Mononuclear cell (primary cell): ENCODE measurements around the gene PSMA7. TPM values are rescaled to one million over a fixed set of nuclear protein-coding genes. Genes with fewer than 3 reads are reported as not detected.

Experiments used
- H3K27me3 ChIP-seq: 2 replicates; pipeline ENCODE4 v1.6.0; 2011; ENCODE audit warnings: low read length, control low read depth; ENCODE audit not compliant: insufficient read depth
- H3K4me1 ChIP-seq: 2 replicates; pipeline ENCODE4 v1.5.1; 2011; ENCODE audit warnings: mild to moderate bottlenecking, low read length, control low read depth; ENCODE audit not compliant: insufficient read depth
- H3K4me3 ChIP-seq: 2 replicates; pipeline ENCODE4 v1.5.1; 2011; ENCODE audit warnings: mild to moderate bottlenecking, low read length, moderate library complexity
- H3K9me3 ChIP-seq: 2 replicates; pipeline ENCODE4 v1.5.1; 2011; ENCODE audit warnings: low read depth, mild to moderate bottlenecking, control low read depth, low read length
- total RNA-seq: library from RNA; depleted of rRNA; stranded (reverse); fragments of >200 nt; gene quantifications from one replicate; pipeline ENCODE4 v1.2.3, GENCODE V29; 2012

Gene PSMA7
- total RNA-seq, 1 donor = 118 TPM

DNA sequence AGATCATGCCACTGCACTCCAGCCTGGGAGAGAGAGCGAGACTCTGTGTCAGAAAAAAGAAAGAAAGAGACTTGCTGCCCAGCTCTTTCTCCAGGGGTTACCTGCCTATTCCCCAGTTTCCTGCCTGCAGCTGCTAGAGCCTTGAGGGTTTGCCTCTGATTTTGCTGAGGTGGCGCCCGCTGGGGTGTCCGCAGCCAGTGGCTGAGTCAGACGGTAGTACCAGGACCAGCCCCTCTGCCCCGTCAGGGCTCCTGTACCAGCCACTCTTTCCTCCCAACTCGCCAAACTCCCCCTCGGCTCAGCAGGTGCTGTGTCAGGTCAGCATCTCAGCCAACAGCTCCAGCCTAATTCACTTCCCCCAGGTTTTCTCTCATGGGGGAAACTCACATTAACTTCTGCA, 28.3 kb downstream of the PSMA7 start:
- Histone ChIP-seq H3K9me3 (no peaks in the 10 kb centered on the region), H3K4me1 (peaks cover 16% of the 10 kb centered on the region), H3K27me3 (no peaks in the 10 kb centered on the region), H3K4me3 (no peak overlapping the region)

- peaks cover 8% of the 10 kb centered on the region for H3K4me1 ChIP-seq
- no peak overlapping the region for H3K4me3 ChIP-seq
- H3K27me3 ChIP-seq = no peaks in the 10 kb centered on the region
- peaks cover 10% of the 10 kb centered on the region for H3K9me3 ChIP-seq
Observed at GRCh38 chr20:62112368-62112767, 30.8 kb downstream of the PSMA7 start.

DNA sequence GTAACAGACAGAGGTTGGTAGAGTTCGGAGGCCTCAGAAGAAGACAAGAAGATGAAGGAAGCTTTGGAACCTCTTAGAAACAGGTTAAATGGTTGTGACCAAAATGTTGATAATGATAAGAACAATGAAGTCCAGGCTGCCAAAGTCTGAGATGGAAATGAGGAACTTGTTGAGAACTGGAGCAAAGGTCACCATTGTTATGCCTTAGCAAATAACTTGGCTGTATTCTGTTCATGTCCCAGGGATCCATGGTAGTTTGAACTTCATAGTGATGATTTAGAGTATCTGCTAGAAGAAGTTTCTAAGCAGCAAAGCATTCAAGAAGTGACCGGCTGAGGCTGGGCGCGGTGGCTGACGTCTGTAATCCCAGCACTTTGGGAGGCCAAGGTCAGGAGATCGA, 32.0 kb downstream of the PSMA7 start:
- no peaks in the 10 kb centered on the region for H3K4me1 ChIP-seq
- H3K9me3 ChIP-seq = peaks cover 10% of the 10 kb centered on the region
- no peak overlapping the region for H3K4me3 ChIP-seq
- no peaks in the 10 kb centered on the region for H3K27me3 ChIP-seq

GRCh38 chr20:62105592-62105991, 37.6 kb downstream of the PSMA7 start:
- Histone ChIP-seq H3K4me1 (no peaks in the 10 kb centered on the region), H3K27me3 (no peaks in the 10 kb centered on the region), H3K9me3 (peaks cover 10% of the 10 kb centered on the region), H3K4me3 (no peak overlapping the region)

DNA sequence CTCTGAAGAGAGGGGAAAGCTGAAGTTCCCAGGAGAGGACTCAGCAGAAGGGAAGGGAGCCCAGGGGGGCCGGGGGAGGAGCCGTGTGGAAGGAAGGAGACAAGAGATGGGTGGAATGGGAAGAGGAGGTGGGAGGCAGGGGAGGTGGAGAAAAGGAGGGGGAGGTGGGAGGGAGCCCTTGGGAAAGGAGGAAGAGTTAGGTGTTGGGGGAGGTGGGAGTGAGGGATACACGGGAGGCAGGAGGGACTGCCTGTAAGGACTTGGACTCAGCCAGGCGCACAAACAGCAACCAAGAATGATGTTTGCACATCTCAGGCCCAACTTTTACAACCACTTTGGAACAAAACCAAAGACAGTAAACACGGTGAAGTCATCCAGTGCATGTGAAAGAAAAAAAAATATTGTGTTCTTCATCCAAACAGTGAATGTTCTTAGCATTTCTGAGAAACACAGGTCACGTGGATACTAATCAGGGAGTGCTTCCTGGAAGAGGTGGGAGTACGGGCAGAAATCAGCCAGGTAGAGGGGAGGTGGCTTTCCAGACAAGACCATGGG, 38.3 kb downstream of the PSMA7 start:
- Histone ChIP-seq H3K9me3 (peaks cover 10% of the 10 kb centered on the region), H3K4me1 (no peaks in the 10 kb centered on the region), H3K4me3 (no peak overlapping the region), H3K27me3 (no peaks in the 10 kb centered on the region)

DNA sequence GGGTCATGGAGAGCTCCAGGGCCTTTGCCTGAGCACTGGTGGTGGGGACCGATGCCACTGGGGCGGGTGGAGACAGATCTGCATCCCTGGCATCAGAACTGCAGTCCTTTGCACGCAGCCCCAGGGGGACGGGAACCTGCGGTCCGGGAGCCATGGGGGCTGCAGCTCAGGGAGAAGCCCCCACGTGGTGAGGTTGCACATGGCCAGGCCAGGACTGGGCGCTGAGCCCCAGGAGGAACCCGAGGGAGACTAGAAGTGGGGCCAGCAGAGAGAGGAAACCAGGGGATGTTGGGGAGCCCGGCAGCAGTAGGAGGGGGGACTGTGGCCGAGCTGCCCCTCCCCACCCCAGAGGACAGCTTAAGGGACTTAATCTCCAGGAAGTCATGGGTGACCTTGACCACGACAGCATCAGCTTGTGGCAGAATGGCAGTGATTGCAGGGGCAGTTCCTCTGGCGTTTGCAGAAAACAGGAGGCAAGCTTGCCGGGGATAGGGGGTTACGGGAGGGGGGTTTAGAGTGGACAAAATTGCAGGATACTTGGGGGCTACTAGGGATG, 38.9 kb downstream of the PSMA7 start:
- Histone ChIP-seq H3K9me3 (peaks cover 7% of the 10 kb centered on the region), H3K27me3 (no peaks in the 10 kb centered on the region), H3K4me3 (no peak overlapping the region), H3K4me1 (no peaks in the 10 kb centered on the region)

- H3K4me3 ChIP-seq = no peak overlapping the region
- peaks cover under 1% of the 10 kb centered on the region for H3K9me3 ChIP-seq
- no peaks in the 10 kb centered on the region for H3K4me1 ChIP-seq
- no peaks in the 10 kb centered on the region for H3K27me3 ChIP-seq
Observed at GRCh38 chr20:62103508-62104233, 39.5 kb downstream of the PSMA7 start.

DNA sequence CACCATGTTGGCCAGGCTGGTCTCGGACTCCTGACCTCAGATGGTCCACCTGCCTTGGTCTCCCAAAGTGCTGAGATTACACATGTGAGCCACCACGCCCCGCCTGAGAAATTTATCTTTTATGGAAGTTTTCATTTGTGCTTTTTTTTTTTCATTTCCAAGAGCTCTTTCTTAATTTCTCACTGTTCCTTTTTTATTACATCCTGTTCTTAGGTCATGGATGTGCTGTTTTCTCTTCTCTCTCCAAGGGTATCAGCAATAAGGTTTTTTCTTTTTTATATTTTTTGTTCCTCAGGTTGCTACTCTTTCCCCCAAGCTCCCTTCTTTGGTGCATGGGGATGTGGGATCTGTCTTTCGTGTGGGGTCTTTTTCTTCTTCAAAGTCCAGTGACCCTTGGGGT, 42.1 kb downstream of the PSMA7 start:
- Histone ChIP-seq H3K27me3 (no peaks in the 10 kb centered on the region), H3K4me1 (no peaks in the 10 kb centered on the region), H3K9me3 (no peaks in the 10 kb centered on the region), H3K4me3 (no peak overlapping the region)

DNA sequence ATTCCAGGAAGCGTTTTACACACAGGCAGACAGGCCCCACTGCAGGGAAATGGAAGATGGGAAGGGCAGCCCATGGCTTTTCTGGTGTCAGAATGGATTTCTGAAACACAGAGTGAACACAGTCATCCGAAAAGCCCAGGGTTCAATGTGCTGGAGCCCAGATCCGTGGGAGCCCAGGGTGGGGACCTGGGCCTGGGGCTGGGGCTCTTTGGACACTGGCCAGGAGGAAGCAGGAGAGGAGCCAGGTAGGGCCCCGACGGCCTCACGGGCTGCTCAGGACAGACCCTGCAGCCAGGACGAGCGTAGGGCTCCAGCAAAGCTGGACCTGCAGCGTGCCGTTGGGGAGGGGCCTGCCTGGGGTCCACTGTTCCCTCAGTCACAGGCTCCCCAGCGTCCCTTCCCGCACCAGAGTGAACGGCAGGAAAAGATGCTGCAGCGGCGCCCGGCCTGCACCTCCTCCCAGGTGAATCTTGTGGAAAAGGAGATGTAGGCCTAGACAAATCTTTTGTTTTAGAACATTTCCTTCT, 45.2 kb downstream of the PSMA7 start:
- H3K4me3 ChIP-seq = no peak overlapping the region
- H3K4me1 ChIP-seq = no peaks in the 10 kb centered on the region
- H3K9me3 ChIP-seq = no peaks in the 10 kb centered on the region
- no peaks in the 10 kb centered on the region for H3K27me3 ChIP-seq

DNA sequence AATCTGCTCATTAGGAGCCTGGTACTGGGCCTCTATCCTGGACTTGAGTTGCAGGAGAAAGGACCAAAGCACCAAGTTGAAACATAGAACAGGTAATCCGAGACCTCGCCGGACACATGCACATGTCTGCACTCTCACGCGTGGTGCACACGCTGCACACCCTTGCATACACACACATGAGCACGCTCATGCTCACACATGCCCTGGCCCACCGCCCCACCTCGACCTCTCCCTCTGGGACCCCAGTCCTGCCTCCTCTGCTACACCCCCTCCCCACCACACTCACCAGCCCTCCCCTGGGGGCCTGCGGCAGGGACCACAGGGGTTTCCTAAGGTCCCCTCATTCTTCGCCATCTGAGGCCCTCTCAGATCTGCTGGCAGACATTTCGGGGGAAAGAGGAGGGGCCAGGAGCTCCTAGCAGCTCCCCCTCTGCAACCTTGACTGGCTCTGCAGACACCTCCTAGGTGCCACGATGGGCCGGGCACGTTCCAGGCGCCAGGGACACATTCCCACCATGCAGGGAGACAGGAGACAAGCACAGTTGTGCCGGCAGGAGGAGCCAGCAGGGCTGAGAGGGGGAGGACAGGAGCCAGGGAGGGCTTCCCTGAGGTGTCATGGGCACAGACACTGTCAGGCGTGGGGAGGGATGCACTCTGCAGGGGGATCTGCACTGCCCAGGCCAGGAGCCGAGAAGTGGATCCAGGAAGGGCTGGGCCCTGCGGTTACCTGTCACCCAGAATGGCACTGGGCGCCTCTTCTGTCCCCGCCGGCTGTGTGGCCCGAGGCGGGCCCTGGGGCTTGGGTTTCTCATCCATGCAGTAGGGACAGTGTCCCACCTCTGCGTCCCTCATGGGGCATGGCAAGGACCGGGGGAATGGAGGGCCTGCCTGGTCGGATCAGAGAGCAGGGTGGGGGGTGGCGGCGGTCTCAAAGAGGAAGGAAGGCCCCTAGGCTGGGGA, 46.5 kb downstream of the PSMA7 start:
- Histone ChIP-seq H3K27me3 (no peaks in the 10 kb centered on the region), H3K4me1 (no peaks in the 10 kb centered on the region), H3K4me3 (no peak overlapping the region), H3K9me3 (no peaks in the 10 kb centered on the region)

GRCh38 chr20:62089393-62089792, 53.8 kb downstream of the PSMA7 start:
- no peaks in the 10 kb centered on the region for H3K27me3 ChIP-seq
- no peaks in the 10 kb centered on the region for H3K4me1 ChIP-seq
- H3K9me3 ChIP-seq = no peaks in the 10 kb centered on the region
- no peak overlapping the region for H3K4me3 ChIP-seq

DNA sequence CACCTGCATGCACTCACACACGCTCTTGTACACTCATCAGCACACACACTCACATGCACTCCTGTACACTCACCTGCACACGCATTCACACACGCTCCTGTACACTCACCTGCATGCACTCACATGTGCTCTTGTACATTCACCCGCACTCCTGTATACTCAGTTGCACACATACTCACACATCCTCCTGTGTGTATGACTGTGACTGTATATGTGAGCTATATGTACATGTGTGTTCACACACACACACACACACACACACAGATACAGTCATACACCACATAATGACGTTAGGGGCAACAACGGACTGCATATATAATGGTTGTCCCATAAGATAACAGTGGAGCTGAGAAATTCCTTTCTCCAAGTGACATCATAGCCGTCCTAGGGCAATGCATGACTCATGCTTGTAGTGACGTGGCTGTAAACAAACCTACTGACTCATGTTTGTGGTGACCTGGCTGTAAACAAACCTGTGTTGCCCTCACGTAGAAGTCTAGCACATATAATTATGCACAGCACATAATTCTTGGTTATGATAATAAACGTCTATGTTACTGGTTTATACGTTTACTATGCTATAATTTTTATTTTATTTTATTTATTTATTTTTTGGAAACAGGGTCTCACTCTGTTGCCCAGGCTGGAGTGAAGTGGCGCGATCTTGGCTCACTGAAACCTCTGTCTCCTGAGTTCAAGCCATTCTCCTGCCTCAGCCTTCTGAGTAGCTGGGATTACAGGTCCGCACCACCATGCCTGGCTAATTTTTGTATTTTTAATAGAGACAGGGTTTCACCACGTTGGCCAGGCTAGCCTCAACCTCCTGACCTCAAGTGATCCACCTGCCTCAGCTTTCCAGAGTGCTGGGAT, 54.7 kb downstream of the PSMA7 start:
- no peaks in the 10 kb centered on the region for H3K9me3 ChIP-seq
- no peaks in the 10 kb centered on the region for H3K4me1 ChIP-seq
- H3K27me3 ChIP-seq = no peaks in the 10 kb centered on the region
- no peak overlapping the region for H3K4me3 ChIP-seq

- Histone ChIP-seq H3K9me3 (no peaks in the 10 kb centered on the region), H3K4me1 (no peaks in the 10 kb centered on the region), H3K4me3 (no peak overlapping the region), H3K27me3 (no peaks in the 10 kb centered on the region)
Observed at GRCh38 chr20:62087632-62088031, 55.6 kb downstream of the PSMA7 start.

GRCh38 chr20:62087227-62087626, 56.0 kb downstream of the PSMA7 start:
- no peak overlapping the region for H3K4me3 ChIP-seq
- no peaks in the 10 kb centered on the region for H3K27me3 ChIP-seq
- no peaks in the 10 kb centered on the region for H3K4me1 ChIP-seq
- H3K9me3 ChIP-seq = no peaks in the 10 kb centered on the region
